Activated CD8-positive, alpha-beta memory T cell treated with anti-CD3 and anti-CD28 coated beads for 48 hours (primary cell): Measurements from ENCODE around the gene KLK14.

Experiments used
- DNase-seq, 3 experiments: peaks; one replicate each; pipeline ENCODE4 v3.0.0-alpha.2; 2020; ENCODE audit warnings: low read depth in 2 of 3, low spot score in 2 of 3

The KLK14 gene

DNA sequence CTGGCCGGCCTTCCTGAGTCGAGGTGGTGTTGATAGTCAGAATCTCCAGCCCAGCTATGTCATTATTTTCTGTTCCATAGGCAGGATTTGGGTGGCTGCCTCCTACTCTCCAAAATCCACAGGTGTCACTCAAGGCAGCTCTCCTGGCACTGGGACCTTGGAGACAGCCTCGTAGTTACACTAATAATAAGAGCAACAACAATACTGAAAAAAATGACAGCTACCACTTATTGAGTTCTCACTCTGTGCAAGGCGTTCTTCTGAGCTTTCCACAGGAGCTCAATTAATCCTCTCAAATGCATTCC lies 35.7 kb downstream of the KLK14 start:
- no peak for DNase-seq

DNA sequence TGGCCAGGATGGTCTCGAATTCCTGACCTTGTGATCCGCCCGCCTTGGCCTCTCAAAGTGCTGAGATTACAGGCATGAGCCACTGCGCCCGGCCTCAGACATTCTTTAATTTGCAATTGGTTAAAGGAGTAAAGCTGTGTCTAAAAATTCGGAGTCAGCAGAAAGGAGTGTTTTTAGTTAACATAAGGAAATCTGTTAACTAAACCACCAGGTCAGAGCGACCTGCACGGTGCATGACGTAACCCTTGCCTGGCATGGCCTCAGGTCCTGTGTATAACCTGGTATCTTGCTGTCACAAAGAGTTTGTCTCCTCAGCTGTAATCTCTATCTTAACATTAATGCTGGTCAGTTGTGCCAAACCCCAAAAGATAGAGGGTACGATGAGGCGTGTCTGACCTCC lies 38.4 kb downstream of the KLK14 start:
- DNase-seq = no peak

DNA sequence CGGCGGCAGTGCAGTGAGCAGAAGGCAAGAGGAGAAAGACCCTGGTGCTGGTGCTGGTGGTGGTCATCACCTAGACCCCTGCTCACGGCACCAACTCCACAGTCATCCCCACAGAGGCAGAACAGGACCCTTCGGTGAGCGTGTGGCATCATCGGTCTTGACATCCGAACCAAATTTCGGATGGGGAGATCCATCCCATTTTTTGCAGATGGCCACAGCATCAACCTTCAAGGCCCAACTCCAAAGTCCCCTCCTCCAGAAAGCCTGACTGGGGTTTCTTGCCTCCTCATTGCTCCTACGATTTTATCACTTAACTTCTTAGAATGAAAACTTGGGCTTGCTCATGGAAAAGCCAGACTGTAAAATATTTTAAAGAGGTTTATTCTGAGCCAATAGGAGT lies 39.2 kb downstream of the KLK14 start:
- DNase-seq = no peak

DNA sequence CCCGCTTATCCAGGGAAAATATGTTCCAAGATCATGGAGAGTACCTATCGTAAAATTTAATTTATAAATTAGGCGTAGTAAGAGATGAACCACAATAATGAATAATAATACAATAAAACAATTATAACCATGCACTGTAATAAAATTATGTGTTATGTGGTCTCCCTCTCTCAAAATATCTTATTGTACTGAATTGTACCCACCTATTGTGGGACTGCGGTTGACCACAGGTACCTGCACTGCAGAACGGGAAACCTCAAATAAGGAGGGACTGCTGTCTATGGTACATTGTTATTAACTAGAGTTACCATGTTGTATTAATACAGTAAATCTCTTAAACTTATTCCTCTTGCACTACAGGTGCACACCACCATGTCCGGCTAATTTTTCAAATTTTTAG lies 42.5 kb downstream of the KLK14 start:
- DNase-seq = no peak

DNA sequence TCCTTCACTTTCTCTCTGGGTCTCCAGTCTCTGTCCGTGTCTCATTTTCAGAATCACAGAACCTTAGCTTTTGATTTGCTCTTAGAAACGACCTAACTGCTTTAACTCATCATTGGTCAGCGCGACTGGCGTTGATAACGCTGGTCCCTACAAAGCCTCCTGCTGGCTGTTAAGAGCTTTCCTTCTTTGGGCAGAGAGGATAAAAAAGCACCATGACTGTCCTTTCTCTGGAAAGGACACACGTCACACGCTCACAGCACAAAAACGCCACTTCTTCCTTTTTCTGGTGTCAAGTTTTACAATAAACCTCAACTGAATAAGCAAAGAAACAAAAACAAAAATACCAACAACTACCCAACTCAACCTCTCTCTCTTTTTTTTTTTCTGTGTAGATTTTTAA lies 46.2 kb downstream of the KLK14 start:
- no peak for DNase-seq

DNA sequence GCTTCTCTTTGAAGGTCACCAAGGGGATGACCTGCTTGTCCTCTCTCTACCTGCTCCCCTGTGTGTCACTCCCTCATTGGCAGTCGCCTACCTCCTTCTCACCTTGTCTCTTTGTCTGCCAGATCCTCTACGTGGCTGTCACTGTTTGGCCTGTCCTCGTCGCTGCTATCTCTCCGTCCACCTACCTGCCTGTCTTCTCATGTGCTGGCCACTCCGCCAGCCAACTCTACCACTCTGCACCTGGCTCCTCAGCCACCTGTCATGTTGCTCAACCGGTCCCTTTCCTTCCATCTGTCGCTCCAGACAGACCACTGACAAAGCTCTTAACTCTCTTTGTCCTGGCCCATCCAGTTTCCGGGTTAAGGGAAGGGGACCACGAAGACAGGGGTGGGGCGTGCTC lies 48.0 kb downstream of the KLK14 start, which contains the start of gene KLK12:
Gene KLK12, minus strand, starts transcription at position 299 of the 400 bp plus-strand sequence. CDS start 381 bp downstream, outside the sequence.
- DNase-seq = no peak

DNA sequence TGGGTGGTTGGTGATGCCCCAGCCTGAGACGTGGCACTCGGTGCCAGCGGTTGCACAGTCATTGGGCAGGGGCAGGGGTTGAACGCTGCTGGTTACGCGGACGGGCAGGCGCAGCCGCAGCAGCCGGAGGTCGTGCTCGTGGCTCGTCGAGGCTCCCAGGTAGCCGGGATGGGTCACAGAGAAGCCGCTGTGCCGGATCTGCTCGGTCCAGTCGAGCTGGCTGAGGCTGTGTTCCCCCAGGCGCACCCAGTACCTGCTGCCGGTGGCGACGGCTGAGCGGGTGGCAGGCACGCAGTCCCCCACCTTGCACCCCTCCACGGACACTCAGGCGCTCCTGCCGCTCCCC lies 50.8 kb downstream of the KLK14 start:
- DNase-seq = no peak

DNA sequence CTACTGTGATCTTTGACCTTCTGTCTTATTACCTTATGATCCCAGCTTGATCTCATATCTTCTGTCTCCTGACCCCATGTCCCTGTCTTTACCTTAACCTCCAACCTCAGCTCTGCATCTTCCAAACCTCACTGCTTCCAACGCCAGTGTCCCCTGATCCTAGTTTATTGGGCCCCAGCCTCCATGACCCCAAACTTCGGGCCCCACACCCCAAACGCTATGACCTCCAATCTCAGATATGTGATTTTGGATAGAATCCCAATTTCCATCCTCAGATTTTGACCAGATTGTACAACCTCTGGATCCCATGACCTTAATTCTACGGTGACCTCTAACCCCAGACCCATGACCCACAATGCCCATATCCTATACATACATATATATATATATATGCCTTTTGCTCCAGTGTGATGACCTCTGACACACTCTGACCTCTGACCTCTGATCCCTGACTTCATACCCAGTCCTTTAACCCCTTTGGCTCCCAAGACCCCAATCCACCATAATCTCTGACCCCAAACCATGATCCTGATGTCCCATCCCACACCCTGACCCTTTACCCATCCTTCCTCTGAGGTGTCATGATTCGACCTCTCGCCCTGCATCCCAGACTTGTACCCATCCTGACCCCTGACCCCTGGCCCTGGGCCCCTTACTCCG lies 51.3 kb downstream of the KLK14 start:
- no peak for DNase-seq

DNA sequence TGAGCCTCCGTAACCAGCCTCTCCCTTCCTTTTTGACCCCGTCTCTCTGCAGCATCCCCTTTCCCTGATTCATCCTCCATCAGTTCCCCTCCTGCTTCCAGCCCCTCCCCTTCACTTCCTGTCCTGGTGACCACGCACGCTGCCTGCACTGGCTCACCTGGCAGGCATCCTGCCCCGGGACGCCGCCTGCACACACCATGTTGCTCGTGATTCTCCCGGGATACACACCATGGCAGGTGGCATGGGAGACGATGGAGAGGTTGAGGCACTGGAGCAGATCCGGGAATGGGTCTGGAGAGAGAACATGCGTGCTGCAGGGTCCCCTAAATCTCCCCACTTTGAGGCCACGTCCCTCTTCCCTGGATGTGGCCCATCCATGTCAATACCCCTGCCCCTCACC lies 52.1 kb downstream of the KLK14 start:
- DNase-seq = no peak

DNA sequence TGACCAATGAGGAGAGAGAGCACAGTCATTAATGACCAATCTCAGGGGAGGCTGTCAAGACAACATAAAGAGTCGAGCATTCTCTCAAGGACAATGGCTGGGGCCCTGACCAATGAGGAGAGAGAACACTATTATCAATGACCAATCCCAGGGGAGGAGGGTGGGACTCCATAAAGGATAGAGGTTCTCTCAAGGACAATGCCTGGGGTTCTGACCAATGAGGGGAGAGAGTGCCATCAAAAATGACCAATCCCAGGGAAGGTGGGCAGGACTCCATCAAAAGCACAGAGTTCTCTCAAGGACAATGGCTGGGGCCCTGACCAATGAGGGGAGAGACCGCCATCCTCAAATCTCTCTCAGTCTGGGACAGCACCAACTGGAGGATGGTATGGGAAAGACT lies 53.0 kb downstream of the KLK14 start:
- no peak for DNase-seq
